ENCODE measurements around the gene DNAI1.

The DNAI1 gene

DNA sequence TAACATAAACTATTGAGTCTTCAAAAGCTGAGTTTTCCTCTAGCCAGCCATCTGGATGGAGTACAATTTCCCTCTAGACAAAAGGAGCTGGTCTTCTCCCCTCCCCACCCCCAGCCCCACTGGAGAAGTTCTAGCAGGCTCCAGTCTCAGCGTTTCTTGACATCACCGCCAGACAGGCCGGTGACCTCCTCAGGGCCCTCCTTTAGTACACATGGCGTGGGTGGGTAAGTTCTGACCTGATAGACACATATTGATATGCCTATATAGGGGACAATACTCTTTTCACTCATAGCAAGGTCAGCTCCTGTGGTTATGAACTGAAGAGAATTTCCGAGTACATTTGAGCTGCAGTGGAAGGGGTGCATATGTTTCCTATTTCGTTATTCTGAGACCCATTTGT is 27.2 kb downstream of the DNAI1 start:
- no peak for TF ChIP-seq CTCF (IDR thresholded peaks at IDR 0.05; ENCODE audit: borderline replicate concordance, control extremely low read depth, extremely low read depth, insufficient read depth, missing control alignments)
- DNase-seq (ENCODE audit: low spot score) = no peak
- in situ Hi-C loops (cut with MboI; ENCODE audit: low sequenced_read_pairs, unreplicated experiment) = no loop called here

DNA sequence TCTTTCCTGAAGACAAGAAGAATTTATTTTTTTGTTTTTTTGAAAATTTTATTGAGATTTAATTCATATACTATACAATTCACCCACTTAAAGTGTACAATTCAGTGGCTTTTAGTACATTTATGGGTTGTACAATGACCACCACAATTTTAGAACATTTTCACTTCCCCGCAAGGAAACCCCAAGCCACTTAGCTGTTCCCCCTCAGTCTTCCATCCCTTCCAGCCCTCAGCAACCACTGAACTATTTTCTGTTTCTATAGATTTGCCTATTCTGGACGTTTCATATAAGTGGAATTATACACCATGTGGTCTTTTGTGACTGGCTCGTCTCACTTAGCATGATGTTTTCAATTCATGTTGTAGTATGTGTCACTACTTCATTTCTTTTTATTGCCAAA is 28.0 kb downstream of the DNAI1 start:
- TF ChIP-seq CTCF (IDR thresholded peaks at IDR 0.05; ENCODE audit: borderline replicate concordance, control extremely low read depth, extremely low read depth, insufficient read depth, missing control alignments) = no peak
- DNase-seq (ENCODE audit: low spot score) = no peak
- in situ Hi-C loops (cut with MboI; ENCODE audit: low sequenced_read_pairs, unreplicated experiment) = no loop called here

DNA sequence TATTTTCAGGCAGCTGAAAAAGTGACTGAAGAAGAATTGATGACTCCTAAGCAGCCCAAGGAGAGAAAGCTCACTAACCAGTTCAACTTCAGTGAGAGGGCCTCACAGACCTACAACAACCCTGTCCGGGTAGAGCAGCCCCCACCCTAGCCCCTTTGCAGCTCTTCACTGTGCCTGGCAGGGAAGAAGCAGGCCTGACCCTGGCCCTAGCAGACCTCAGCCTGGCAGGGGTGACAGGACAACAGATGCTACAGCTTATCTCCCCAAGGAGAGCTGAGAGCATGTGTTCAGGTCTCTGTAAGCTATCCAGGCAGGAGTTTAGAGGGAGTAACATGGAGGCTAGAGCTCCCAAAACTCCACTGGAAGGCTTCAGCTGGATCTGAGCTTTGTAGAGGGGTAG is 31.8 kb downstream of the DNAI1 start:
- in situ Hi-C loops (cut with MboI; ENCODE audit: low sequenced_read_pairs, unreplicated experiment) = loop anchor here (10.0 kb wide), 1 partner anchor 46 kb away; no protein-coding TSS in a partner anchor

DNA sequence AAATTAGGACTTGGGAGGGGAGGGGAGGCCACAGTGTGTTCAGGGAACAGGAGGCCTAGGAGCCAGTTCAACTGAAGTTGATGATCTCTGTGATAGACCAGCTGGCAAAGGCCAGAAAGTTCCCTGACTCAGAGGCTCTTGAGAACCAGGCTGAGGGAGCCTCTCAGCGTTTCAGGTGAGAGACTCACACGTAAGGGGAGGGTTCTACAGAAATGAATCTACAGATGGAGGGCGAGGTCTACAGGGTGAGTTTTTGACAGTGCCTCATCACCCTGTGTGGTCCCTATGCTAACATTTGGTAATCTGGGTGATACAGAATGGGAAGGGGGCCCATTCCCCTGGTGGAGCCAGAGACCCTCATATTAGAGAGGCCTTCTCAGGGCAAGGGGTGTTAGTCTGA is 32.2 kb downstream of the DNAI1 start:
- no peak for DNase-seq (ENCODE audit: low spot score)
- TF ChIP-seq CTCF (IDR thresholded peaks at IDR 0.05; ENCODE audit: borderline replicate concordance, control extremely low read depth, extremely low read depth, insufficient read depth, missing control alignments) = no peak
- in situ Hi-C loops (cut with MboI; ENCODE audit: low sequenced_read_pairs, unreplicated experiment) = loop anchor here (10.0 kb wide), 1 partner anchor 46 kb away; no protein-coding TSS in a partner anchor

More for the DNA sequence above, 31.8 kb downstream of the DNAI1 start:
- no peak for TF ChIP-seq CTCF (IDR thresholded peaks at IDR 0.05; ENCODE audit: borderline replicate concordance, control extremely low read depth, extremely low read depth, insufficient read depth, missing control alignments)
- no peak for DNase-seq (ENCODE audit: low spot score)

- DNase-seq (ENCODE audit: low spot score) = no peak
- no peak for TF ChIP-seq CTCF (IDR thresholded peaks at IDR 0.05; ENCODE audit: borderline replicate concordance, control extremely low read depth, extremely low read depth, insufficient read depth, missing control alignments)
- in situ Hi-C loops (cut with MboI; ENCODE audit: low sequenced_read_pairs, unreplicated experiment) = loop anchor here (10.0 kb wide), 1 partner anchor 47 kb away; no protein-coding TSS in a partner anchor
Observed at GRCh38 chr9:34491596-34491995, 33.0 kb downstream of the DNAI1 start.

- no peak for TF ChIP-seq CTCF (IDR thresholded peaks at IDR 0.05; ENCODE audit: borderline replicate concordance, control extremely low read depth, extremely low read depth, insufficient read depth, missing control alignments)
- DNase-seq (ENCODE audit: low spot score) = no peak
- in situ Hi-C loops (cut with MboI; ENCODE audit: low sequenced_read_pairs, unreplicated experiment) = loop anchor here (10.0 kb wide), 1 partner anchor 47 kb away; no protein-coding TSS in a partner anchor
Observed at GRCh38 chr9:34492051-34492450, 33.4 kb downstream of the DNAI1 start.
